ENCODE measurements around the gene AGAP5. TPM values are rescaled to one million over a fixed set of nuclear protein-coding genes. Genes with fewer than 3 reads are reported as not detected.
"Not testable (repeated sequence)": the region's sequence is repeated elsewhere in the genome, so short reads cannot be mapped to it uniquely, and the experiment has no call there.

Gene AGAP5
- total and polyA plus RNA-seq, 2 donors (not counting 1 experiment from before 2014, with no cell fraction given) = 1.8 to 3.1 TPM

DNA sequence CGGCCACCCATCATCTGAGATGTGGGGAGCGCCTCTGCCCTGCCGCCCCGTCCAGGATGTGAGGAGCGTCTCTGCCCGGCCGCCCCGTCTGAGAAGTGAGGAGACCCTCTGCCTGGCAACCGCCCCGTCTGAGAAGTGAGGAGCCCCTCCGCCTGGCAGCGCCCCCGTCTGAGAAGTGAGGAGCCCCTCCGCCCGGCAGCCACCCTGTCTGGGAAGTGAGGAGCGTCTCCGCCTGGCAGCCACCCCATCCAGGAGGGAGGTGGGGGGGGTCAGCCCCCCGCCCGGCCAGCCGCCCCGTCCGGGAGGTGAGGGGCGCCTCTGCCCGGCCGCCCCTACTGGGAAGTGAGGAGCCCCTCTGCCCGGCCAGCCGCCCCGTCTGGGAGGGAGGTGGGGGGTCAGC is 8.3 kb downstream of the AGAP5 start:
- H3K4me1 ChIP-seq (ENCODE audit: control insufficient read depth, extremely low read depth, insufficient read depth, low read length); H3K27ac ChIP-seq (ENCODE audit: insufficient read depth, low read length); H3K9ac ChIP-seq (ENCODE audit: insufficient read depth, low read length); H3K27me3 ChIP-seq (ENCODE audit: control insufficient read depth, insufficient read depth, low read length); H3K4me3 ChIP-seq (replicated peaks in 1 of 4; ENCODE audit: control extremely low read depth in 1 of 4, insufficient read depth in 1 of 4, low read depth in 3 of 4, low read length in 4 of 4); H3K36me3 ChIP-seq (ENCODE audit: control insufficient read depth, insufficient read depth, low read length); H3K79me2 ChIP-seq (ENCODE audit: control insufficient read depth, insufficient read depth, low read length); H3K4me2 ChIP-seq (ENCODE audit: extremely low read depth, insufficient read depth, low read length); H4K20me1 ChIP-seq (ENCODE audit: control insufficient read depth, extremely low read depth, insufficient read depth, low read length); DNase-seq (ENCODE audit: low read depth in 2 of 2); H2AFZ ChIP-seq (ENCODE audit: low read length); H3K9me3 ChIP-seq (ENCODE audit: control insufficient read depth, insufficient read depth, low read depth, low read length): not testable (repeated sequence)

GRCh38 chr10:73687641-73688040 is 10.3 kb downstream of the AGAP5 start:
- H3K4me2 ChIP-seq (ENCODE audit: extremely low read depth, insufficient read depth, low read length); H2AFZ ChIP-seq (ENCODE audit: low read length); H3K27ac ChIP-seq (ENCODE audit: insufficient read depth, low read length); H3K27me3 ChIP-seq (ENCODE audit: control insufficient read depth, insufficient read depth, low read length); H3K79me2 ChIP-seq (ENCODE audit: control insufficient read depth, insufficient read depth, low read length); H3K36me3 ChIP-seq (ENCODE audit: control insufficient read depth, insufficient read depth, low read length); H3K4me1 ChIP-seq (ENCODE audit: control insufficient read depth, extremely low read depth, insufficient read depth, low read length); H3K4me3 ChIP-seq (replicated peaks in 1 of 4; ENCODE audit: control extremely low read depth in 1 of 4, insufficient read depth in 1 of 4, low read depth in 3 of 4, low read length in 4 of 4); H3K9me3 ChIP-seq (ENCODE audit: control insufficient read depth, insufficient read depth, low read depth, low read length); H4K20me1 ChIP-seq (ENCODE audit: control insufficient read depth, extremely low read depth, insufficient read depth, low read length); H3K9ac ChIP-seq (ENCODE audit: insufficient read depth, low read length); DNase-seq (ENCODE audit: low read depth in 2 of 2): not testable (repeated sequence)

GRCh38 chr10:73674546-73674945 is 23.4 kb downstream of the AGAP5 start:
- not testable (repeated sequence) for H3K27me3 ChIP-seq (ENCODE audit: control insufficient read depth, insufficient read depth, low read length); H3K4me2 ChIP-seq (ENCODE audit: extremely low read depth, insufficient read depth, low read length); H4K20me1 ChIP-seq (ENCODE audit: control insufficient read depth, extremely low read depth, insufficient read depth, low read length); H3K4me1 ChIP-seq (ENCODE audit: control insufficient read depth, extremely low read depth, insufficient read depth, low read length); DNase-seq (ENCODE audit: low read depth in 2 of 2); H3K9me3 ChIP-seq (ENCODE audit: control insufficient read depth, insufficient read depth, low read depth, low read length); H2AFZ ChIP-seq (ENCODE audit: low read length); H3K4me3 ChIP-seq (replicated peaks in 1 of 4; ENCODE audit: control extremely low read depth in 1 of 4, insufficient read depth in 1 of 4, low read depth in 3 of 4, low read length in 4 of 4); H3K9ac ChIP-seq (ENCODE audit: insufficient read depth, low read length); H3K79me2 ChIP-seq (ENCODE audit: control insufficient read depth, insufficient read depth, low read length); H3K36me3 ChIP-seq (ENCODE audit: control insufficient read depth, insufficient read depth, low read length); H3K27ac ChIP-seq (ENCODE audit: insufficient read depth, low read length)

GRCh38 chr10:73668378-73668777 is 29.5 kb downstream of the AGAP5 start:
- H2AFZ ChIP-seq (ENCODE audit: low read length); H3K27ac ChIP-seq (ENCODE audit: insufficient read depth, low read length); H3K4me3 ChIP-seq (replicated peaks in 1 of 4; ENCODE audit: control extremely low read depth in 1 of 4, insufficient read depth in 1 of 4, low read depth in 3 of 4, low read length in 4 of 4); H4K20me1 ChIP-seq (ENCODE audit: control insufficient read depth, extremely low read depth, insufficient read depth, low read length); H3K4me1 ChIP-seq (ENCODE audit: control insufficient read depth, extremely low read depth, insufficient read depth, low read length); H3K4me2 ChIP-seq (ENCODE audit: extremely low read depth, insufficient read depth, low read length); H3K36me3 ChIP-seq (ENCODE audit: control insufficient read depth, insufficient read depth, low read length); H3K9me3 ChIP-seq (ENCODE audit: control insufficient read depth, insufficient read depth, low read depth, low read length); H3K79me2 ChIP-seq (ENCODE audit: control insufficient read depth, insufficient read depth, low read length); DNase-seq (ENCODE audit: low read depth in 2 of 2); H3K9ac ChIP-seq (ENCODE audit: insufficient read depth, low read length); H3K27me3 ChIP-seq (ENCODE audit: control insufficient read depth, insufficient read depth, low read length): not testable (repeated sequence)

GRCh38 chr10:73666153-73666809 is 31.6 kb downstream of the AGAP5 start:
- not testable (repeated sequence) for H3K9ac ChIP-seq (ENCODE audit: insufficient read depth, low read length); H3K27ac ChIP-seq (ENCODE audit: insufficient read depth, low read length); H3K79me2 ChIP-seq (ENCODE audit: control insufficient read depth, insufficient read depth, low read length); H4K20me1 ChIP-seq (ENCODE audit: control insufficient read depth, extremely low read depth, insufficient read depth, low read length); H3K36me3 ChIP-seq (ENCODE audit: control insufficient read depth, insufficient read depth, low read length); H3K4me3 ChIP-seq (replicated peaks in 1 of 4; ENCODE audit: control extremely low read depth in 1 of 4, insufficient read depth in 1 of 4, low read depth in 3 of 4, low read length in 4 of 4); H3K27me3 ChIP-seq (ENCODE audit: control insufficient read depth, insufficient read depth, low read length); H3K4me2 ChIP-seq (ENCODE audit: extremely low read depth, insufficient read depth, low read length); H3K4me1 ChIP-seq (ENCODE audit: control insufficient read depth, extremely low read depth, insufficient read depth, low read length); H3K9me3 ChIP-seq (ENCODE audit: control insufficient read depth, insufficient read depth, low read depth, low read length); H2AFZ ChIP-seq (ENCODE audit: low read length)
- peak in 1 of 2 donors; percentile 55 for DNase-seq (ENCODE audit: low read depth in 2 of 2)

DNA sequence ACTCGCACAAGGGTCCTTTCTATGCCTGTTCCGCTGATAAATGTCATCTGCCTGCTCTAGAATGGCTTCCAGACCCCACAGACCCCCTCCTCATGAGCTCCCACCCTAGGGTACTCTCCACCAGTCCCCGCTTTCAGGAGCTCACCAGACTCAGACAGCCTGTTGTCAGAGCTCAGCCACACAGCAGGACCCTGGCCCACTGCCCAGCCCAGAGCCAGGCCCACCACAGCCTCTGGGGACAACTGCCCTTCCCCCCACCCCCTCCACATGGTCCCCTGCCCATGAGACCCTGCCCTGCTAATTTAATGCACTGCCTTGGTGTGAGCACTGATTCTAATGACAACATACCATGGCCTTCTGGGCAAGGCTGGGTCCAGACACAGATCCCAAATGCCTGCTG is 32.3 kb downstream of the AGAP5 start:
- not testable (repeated sequence) for H3K4me1 ChIP-seq (ENCODE audit: control insufficient read depth, extremely low read depth, insufficient read depth, low read length); H3K27me3 ChIP-seq (ENCODE audit: control insufficient read depth, insufficient read depth, low read length); H4K20me1 ChIP-seq (ENCODE audit: control insufficient read depth, extremely low read depth, insufficient read depth, low read length); H3K27ac ChIP-seq (ENCODE audit: insufficient read depth, low read length); H3K9me3 ChIP-seq (ENCODE audit: control insufficient read depth, insufficient read depth, low read depth, low read length); H3K79me2 ChIP-seq (ENCODE audit: control insufficient read depth, insufficient read depth, low read length); H2AFZ ChIP-seq (ENCODE audit: low read length); DNase-seq (ENCODE audit: low read depth in 2 of 2); H3K4me2 ChIP-seq (ENCODE audit: extremely low read depth, insufficient read depth, low read length); H3K4me3 ChIP-seq (replicated peaks in 1 of 4; ENCODE audit: control extremely low read depth in 1 of 4, insufficient read depth in 1 of 4, low read depth in 3 of 4, low read length in 4 of 4); H3K36me3 ChIP-seq (ENCODE audit: control insufficient read depth, insufficient read depth, low read length); H3K9ac ChIP-seq (ENCODE audit: insufficient read depth, low read length)

Data from fibroblast of lung (primary cell).